ENCODE measurements around the gene TNFSF13B.

TNFSF13B gene, protein sequence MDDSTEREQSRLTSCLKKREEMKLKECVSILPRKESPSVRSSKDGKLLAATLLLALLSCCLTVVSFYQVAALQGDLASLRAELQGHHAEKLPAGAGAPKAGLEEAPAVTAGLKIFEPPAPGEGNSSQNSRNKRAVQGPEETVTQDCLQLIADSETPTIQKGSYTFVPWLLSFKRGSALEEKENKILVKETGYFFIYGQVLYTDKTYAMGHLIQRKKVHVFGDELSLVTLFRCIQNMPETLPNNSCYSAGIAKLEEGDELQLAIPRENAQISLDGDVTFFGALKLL

DNA sequence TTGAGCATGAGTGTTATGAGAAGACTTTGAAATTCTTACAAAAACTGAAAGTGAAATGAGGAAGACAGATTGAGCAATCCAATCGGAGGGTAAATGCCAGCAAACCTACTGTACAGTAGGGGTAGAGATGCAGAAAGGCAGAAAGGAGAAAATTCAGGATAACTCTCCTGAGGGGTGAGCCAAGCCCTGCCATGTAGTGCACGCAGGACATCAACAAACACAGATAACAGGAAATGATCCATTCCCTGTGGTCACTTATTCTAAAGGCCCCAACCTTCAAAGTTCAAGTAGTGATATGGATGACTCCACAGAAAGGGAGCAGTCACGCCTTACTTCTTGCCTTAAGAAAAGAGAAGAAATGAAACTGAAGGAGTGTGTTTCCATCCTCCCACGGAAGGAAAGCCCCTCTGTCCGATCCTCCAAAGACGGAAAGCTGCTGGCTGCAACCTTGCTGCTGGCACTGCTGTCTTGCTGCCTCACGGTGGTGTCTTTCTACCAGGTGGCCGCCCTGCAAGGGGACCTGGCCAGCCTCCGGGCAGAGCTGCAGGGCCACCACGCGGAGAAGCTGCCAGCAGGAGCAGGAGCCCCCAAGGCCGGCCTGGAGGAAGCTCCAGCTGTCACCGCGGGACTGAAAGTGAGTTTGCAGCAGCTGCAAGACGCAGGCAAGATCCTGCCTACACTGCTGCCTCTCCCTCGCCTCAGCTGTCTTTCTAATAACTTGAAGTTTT lies at the start of gene TNFSF13B:
Gene TNFSF13B (plus strand): TSS at position 118 of the 728 bp plus-strand sequence. CDS start 178 bp downstream, at position 296.
- Histone ChIP-seq H3F3A (ENCODE audit: insufficient read depth) (no peaks in the 10 kb centered on the region), H3K79me2 (ENCODE audit: insufficient read depth, low read length) (no peaks in the 10 kb centered on the region), H3K36me3 (ENCODE audit: low read length) (no peaks in the 10 kb centered on the region), H3K9ac (ENCODE audit: low read length) (no peak within 1 kb of the TSS), H3K27ac (ENCODE audit: low read depth, low read length) (no peak within 1 kb of the TSS), H4K20me1 (ENCODE audit: low read depth, low read length) (no peaks in the 10 kb centered on the region), H3K9me2 (replicated peaks; ENCODE audit: insufficient read depth, low read length) (no peaks in the 10 kb centered on the region), H3K27me3 (ENCODE audit: low read length) (no peaks in the 10 kb centered on the region), H3K4me2 (ENCODE audit: low read depth, low read length, poor library complexity, severe bottlenecking) (peak within 1 kb of the TSS; percentile 26), H2AFZ (ENCODE audit: low read depth, low read length, severe bottlenecking) (no peak within 1 kb of the TSS), H3K9me3 (ENCODE audit: insufficient read depth, low read length) (no peaks in the 10 kb centered on the region), H3K4me3 (ENCODE audit: insufficient read depth, low read length, poor library complexity, severe bottlenecking) (peak within 1 kb of the TSS; percentile 13)
- no peak for TF ChIP-seq EZH2phosphoT487 (conservative IDR thresholded peaks at IDR 0.05; ENCODE audit: low read length)
- TF ChIP-seq, protein P1, sequence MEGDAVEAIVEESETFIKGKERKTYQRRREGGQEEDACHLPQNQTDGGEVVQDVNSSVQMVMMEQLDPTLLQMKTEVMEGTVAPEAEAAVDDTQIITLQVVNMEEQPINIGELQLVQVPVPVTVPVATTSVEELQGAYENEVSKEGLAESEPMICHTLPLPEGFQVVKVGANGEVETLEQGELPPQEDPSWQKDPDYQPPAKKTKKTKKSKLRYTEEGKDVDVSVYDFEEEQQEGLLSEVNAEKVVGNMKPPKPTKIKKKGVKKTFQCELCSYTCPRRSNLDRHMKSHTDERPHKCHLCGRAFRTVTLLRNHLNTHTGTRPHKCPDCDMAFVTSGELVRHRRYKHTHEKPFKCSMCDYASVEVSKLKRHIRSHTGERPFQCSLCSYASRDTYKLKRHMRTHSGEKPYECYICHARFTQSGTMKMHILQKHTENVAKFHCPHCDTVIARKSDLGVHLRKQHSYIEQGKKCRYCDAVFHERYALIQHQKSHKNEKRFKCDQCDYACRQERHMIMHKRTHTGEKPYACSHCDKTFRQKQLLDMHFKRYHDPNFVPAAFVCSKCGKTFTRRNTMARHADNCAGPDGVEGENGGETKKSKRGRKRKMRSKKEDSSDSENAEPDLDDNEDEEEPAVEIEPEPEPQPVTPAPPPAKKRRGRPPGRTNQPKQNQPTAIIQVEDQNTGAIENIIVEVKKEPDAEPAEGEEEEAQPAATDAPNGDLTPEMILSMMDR (IDR thresholded peaks at IDR 0.05; ENCODE audit: insufficient read depth, low read length, poor library complexity, severe bottlenecking) = no peak

DNA sequence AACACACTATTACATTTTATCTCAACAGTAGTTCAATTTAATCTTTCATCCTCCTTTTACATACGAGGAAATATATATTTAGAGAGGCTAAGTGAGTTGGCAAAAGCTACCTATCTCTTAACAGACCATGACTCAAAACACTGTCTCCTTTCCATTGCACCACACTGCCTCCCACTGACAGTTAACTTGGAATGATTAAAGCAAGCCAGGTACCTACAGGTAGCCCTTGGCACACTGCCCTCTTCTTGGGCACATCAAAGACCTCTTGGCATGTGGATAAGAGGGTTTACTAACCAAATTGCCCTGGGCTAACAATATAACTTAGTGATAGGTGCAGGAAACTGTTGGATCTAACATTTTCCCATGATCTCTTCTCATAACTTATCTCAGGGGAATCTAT lies 49.5 kb upstream of the TNFSF13B start:
- Histone ChIP-seq H3K9me3 (ENCODE audit: insufficient read depth, low read length) (no peaks in the 10 kb centered on the region), H3K9me2 (replicated peaks; ENCODE audit: insufficient read depth, low read length) (no peaks in the 10 kb centered on the region), H3K4me2 (ENCODE audit: low read depth, low read length, poor library complexity, severe bottlenecking) (peak overlapping the region; percentile 91), H2AFZ (ENCODE audit: low read depth, low read length, severe bottlenecking) (no peak overlapping the region), H3K79me2 (ENCODE audit: insufficient read depth, low read length) (peaks cover 69% of the 10 kb centered on the region), H3K4me3 (ENCODE audit: insufficient read depth, low read length, poor library complexity, severe bottlenecking) (no peak overlapping the region), H3K27ac (ENCODE audit: low read depth, low read length) (no peak overlapping the region), H3F3A (ENCODE audit: insufficient read depth) (peaks cover 17% of the 10 kb centered on the region), H3K36me3 (ENCODE audit: low read length) (no peaks in the 10 kb centered on the region), H4K20me1 (ENCODE audit: low read depth, low read length) (peaks cover 14% of the 10 kb centered on the region), H3K27me3 (ENCODE audit: low read length) (no peaks in the 10 kb centered on the region), H3K9ac (ENCODE audit: low read length) (no peak overlapping the region)
- TF ChIP-seq EZH2phosphoT487 (conservative IDR thresholded peaks at IDR 0.05; ENCODE audit: low read length) = no peak
- TF ChIP-seq, protein P1 (IDR thresholded peaks at IDR 0.05; ENCODE audit: insufficient read depth, low read length, poor library complexity, severe bottlenecking) = no peak

DNA sequence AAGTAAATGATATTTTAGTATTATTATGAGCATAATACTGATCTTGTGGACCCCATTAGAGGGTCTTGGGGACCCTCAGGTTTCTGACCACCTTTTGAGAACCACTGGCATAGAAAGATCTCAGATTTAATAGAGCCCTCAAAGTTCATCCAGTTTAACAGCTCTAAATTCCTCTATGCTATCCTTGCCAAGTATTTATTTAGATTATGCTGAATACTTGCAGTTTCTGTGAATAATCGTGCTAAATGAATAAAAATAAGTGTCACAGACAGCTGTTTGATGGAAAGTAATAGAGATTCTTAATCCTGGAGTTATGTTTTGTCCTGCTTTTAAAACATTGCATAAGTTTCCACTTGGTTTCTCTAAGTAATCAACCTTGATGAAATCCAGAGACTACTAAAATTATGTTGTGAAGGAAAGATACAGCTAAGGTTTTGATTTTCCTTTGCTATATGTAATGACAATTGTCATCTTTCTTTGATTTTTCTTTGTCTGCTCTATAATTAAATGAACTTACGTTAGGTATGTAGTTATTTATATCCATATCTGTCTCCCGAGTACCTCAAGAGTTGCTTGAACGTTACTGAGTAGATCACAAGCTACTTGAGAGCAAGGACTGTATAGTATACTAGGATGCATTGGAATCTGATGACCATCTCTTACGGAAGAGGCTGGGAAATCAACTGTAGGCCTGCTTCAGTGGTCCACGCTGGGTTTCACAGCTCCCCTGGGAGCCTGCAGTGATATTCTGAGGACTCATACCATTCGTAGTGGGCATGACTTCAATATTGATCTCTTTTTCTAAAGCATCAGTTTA lies 45.6 kb upstream of the TNFSF13B start:
- Histone ChIP-seq H3K4me2 (ENCODE audit: low read depth, low read length, poor library complexity, severe bottlenecking) (no peak overlapping the region), H3K9me2 (replicated peaks; ENCODE audit: insufficient read depth, low read length) (no peaks in the 10 kb centered on the region), H3K27ac (ENCODE audit: low read depth, low read length) (no peak overlapping the region), H3K27me3 (ENCODE audit: low read length) (no peaks in the 10 kb centered on the region), H3K36me3 (ENCODE audit: low read length) (no peaks in the 10 kb centered on the region), H3K9ac (ENCODE audit: low read length) (no peak overlapping the region), H3K9me3 (ENCODE audit: insufficient read depth, low read length) (no peaks in the 10 kb centered on the region), H3F3A (ENCODE audit: insufficient read depth) (0 out of 2 replicates have a peak, but pooled peaks cover 7% of the 10 kb centered on the region), H4K20me1 (ENCODE audit: low read depth, low read length) (peaks cover 19% of the 10 kb centered on the region), H3K4me3 (ENCODE audit: insufficient read depth, low read length, poor library complexity, severe bottlenecking) (no peak overlapping the region), H3K79me2 (ENCODE audit: insufficient read depth, low read length) (peaks cover 62% of the 10 kb centered on the region), H2AFZ (ENCODE audit: low read depth, low read length, severe bottlenecking) (no peak overlapping the region)
- TF ChIP-seq EZH2phosphoT487 (conservative IDR thresholded peaks at IDR 0.05; ENCODE audit: low read length) = no peak

All from SU-DHL-6 (cell line).